RPMI7951 (cell line): ENCODE data around the gene TNFRSF18. TPM values are rescaled to one million over a fixed set of nuclear protein-coding genes. Genes with fewer than 3 reads are reported as not detected.

Experiments
- DNase-seq: peaks from one replicate; pipeline ENCODE4 v3.0.0-alpha.2; 2012; ENCODE audit warnings: low read depth
- total RNA-seq: library from RNA; depleted of rRNA; stranded (reverse); fragments of >200 nt; shearing (Covaris generic); gene quantifications from 2 replicates; pipeline ENCODE4 v1.2.3, GENCODE V29; 2014

The TNFRSF18 gene
- total RNA-seq, 1 experiment from 2014 or later = not detected

DNA sequence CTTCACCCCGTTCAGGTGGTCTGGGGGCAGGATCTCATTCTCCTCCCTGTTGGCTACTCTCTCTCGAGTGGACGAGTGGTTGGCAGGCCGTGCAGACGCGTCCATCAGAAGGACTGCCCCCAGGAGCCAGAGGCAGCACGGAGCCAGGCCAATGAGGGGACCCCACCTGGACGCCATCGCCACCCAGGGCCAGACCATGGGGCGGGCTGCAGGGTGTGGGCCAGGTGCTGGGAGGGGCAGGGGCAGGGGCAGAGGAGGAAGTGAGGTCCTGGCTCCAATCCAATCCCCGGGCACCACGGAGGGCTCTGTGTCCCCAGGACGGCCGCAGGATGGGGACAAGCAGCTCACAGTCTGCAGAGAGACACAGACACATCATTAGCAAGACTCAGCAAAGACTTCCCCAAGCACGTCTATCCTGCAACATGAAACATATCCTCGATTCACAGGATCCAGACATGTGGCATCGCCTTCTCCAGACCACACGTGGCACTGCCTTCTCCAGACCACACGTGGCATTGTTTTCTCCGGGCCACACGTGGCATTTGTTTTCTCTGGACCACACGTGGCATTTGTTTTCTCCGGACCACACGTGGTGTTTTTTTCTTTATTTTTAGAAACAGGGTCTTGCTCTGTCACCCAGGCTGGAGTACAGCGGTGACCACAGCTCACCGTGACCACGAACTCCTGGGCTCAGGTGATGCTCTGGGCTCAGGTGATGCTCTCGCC lies 22.4 kb upstream of the TNFRSF18 start:
- no peak for DNase-seq

DNA sequence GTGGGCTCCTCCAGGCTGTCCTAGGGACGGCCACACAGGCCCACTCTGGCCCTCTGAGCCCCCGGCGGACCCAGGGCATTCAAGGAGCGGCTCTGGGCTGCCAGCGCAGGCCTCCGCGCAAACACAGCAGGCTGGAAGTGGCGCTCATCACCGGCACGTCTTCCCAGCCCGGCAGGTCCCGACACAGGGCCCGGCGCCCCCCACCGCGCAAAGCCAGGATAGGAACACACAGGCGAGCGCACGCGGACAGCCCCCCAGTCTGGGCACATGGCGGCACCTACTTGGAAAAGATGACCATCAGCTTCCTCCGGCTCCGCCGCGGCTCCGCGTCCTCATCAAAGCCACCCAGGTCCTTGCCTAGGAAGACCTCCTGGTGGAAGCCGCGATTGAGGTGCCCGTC lies 21.8 kb upstream of the TNFRSF18 start:
- DNase-seq = no peak

DNA sequence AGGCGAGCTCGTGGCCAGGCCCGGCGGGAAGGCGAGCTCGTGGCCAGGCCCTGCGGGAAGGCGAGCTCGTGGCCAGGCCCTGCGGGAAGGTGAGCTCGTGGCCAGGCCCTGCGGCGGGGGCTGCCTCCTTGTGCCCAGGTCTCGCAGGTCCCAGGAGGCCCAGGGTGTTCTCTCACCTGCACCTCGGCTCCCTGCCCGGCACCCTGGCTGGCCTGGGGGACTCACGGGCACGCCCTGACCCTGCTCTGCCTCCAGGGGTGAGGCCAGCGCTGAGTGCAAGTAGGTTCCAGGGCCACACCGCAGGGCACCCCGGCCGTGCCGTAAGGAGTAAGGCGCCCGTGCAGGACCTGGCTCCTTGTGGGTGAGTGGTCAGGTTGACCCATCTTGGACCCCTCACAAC lies 21.0 kb upstream of the TNFRSF18 start:
- DNase-seq = no peak

DNA sequence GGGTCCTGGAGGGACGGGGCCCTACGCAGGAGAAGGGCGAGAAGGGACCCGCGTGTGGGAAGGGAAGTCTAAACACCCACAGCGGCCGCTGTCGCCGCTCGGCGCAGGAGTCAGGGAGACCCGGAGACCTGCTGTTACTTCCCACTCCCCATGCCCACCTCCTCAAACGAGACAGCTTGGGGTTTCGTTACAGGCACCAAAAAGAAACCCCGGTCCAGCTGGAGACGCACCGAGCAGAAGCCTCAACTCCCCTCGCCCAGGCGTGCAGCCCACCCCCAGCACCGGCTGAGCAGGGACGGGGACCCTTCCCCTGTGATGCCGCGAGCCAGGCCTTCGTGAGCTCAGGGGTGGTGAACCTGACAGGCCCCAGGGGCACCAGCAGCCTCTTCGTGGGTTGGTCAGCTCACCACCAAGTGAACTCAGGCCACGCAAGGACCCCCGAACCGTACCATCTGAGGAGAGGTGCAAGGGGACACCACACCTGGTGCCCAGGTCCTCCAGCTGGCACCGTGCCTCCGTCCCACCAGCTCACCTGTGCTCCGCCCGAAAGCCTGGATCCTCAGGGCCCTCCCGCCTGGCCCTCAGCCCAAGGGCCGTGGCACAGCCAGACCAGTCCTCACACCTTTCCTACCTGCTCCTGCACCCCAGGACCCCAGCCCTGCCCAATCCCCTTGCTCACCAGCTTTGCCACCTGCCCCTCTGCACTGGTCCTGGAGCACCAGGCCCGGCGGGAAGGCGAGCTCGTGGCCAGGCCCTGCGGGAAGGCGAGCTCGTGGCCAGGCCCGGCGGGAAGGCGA lies 20.4 kb upstream of the TNFRSF18 start:
- no peak for DNase-seq

DNA sequence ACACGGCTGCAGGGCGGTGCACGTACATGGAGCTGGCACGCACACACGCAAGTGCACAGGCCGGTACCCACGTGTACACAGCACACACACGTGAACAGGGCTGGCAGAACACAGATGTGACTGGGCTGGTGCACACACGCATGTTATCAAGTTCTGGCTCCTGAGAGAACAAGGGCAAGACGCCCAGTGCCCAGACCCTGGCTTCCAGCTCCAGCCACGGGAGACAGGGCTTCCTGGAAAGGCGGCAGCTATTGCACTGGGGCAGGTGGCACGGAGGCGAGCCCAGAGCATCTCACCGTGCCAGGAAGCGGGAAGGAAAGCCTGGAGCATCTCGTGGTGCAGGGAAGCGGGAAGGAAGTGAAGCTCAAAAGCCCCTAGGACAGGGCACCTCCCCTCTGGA lies 19.5 kb upstream of the TNFRSF18 start:
- no peak for DNase-seq

DNA sequence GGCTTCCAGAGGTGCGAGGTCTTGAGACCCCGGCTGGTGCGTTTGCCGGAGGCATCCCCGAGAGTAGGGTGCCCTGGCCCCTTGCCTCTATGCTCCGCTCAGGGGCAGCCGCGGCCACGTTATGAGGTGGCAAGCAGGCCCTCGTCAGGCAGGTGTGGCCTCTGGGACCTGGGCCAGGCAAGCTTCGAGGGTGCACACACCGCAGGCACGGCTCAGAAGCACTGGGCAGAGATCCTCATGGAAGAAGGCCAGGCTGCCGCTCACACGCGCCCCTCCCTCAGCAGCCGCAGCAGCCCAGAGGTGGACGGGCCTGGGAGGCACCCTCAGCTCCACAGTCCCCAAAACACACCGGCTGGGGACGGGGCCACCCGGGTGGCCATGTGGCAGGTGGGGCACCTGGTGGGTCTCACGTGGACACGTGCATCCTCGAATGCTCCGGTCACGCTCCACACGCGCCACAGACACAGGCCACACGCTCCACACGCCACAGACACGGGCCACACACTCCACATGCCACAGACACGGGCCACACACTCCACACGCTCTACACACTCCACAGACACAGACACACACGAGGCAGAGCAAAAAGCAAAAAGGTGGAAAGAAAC lies 18.9 kb upstream of the TNFRSF18 start:
- no peak for DNase-seq

DNA sequence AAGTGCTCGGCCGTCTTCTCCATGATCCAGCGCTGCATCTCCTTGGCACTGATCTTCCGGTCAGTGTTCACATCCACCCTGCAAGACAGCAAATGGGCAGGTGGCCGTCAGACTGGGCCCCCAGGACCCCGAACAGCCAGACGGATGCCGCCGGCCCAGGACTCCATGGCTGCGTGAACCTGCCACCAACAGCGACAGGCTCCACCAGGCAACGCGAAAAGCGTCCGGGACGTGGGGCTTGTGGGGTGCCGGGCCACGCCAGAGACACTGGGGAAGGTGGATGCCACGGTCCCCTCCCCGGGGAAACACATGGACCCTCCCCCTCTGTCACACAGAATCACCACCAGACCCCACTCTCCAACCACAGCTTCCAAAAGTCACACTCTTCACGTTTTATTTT lies 17.5 kb upstream of the TNFRSF18 start:
- no peak for DNase-seq

DNA sequence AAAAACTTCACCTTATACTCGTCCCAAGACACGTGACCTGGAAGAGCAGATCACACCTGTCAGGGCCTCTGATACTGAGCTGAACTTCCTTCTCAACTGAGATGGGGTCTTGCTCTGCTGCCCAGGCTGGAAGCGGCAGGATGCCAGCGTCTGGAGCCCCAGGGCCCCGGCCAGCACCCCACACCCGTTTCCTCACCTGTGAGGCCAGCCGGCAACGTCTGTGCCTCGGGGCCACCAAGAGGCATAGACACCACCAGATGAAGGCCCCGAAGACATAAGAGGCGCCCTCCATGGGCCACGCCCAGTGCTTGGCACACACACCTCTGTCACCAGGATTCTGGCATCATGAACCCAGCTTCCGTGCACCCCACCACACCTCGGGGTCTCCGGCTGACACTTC lies 16.9 kb upstream of the TNFRSF18 start:
- DNase-seq = no peak

DNA sequence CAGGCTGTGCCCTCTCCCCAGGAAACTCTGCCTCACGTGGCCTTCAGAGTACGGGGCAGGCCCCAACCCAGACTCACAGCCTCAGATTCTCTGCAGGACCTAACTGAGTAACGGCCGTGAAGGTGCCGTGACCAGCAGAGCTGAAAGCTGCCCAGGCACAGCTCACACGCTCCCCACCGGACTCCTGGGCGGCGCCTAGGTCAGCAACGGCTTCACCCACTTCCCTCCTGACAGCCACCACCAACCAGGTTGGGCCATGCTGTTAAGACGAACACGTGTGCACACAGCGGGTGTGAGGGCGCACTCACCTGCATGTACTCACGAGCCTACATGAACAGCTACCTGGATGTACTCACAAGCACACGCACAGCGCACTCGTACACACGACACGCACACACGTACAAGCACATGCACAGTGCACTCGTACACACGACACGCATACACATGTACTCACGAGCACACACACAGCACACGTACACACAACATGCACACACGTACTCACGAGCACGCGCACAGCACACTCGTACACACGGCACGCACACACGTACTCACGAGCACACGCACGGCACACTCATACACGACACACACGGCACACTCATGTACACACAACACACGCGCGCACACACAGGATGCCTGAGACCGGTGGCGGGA lies 16.3 kb upstream of the TNFRSF18 start:
- no peak for DNase-seq

DNA sequence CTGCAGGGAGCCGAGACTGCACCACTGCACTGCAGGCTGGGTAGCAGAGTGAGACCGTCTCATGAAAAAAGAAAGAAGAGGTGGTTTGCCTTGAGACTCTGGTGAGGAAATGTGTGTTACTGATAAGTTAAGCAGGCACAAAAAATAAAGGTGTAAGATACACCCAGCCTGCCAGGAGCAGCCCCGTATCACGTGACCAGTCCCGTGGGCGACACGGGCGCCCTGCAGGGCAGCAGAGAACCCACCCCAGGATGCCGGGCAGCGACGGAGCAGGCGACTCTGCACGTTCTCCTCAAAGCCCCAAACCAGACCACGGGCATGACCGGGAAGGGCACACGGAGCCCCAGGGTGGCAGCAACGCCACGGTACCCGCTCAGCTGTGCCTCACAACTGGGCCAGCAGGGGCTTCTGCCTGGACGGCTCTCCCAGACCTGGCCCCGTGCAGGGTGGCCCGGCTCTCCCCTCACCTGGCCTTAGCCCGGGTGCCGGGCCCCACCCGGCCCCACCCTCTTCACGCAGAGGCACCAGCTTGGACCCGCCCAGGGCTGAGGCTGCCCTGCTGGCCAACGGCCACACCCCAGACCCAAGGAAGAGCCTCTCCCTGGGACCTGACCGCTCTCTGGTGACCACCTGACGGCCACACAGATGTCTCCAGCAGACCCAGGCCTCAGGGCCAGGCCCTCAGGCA lies 15.6 kb upstream of the TNFRSF18 start:
- DNase-seq = no peak

DNA sequence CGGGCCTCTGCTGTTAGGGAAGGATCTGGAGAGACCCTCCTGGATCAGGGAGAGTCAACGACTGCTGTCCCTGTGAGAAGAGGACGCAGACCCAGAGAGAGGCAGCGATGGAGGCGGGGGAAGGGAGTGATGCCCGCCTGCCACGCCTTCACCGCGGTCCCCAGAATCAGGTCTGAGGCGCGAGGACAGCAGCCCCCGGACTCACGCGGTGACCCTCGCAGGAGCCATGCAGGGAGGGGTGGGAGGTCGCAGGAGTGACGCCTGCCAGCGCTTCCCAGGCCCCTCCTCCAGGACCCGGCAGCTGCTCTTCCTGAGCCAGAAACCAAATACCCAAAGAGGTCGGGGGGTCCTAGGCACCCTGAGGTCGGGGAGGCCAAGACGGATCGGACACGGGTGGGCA lies 13.8 kb upstream of the TNFRSF18 start:
- no peak for DNase-seq

DNA sequence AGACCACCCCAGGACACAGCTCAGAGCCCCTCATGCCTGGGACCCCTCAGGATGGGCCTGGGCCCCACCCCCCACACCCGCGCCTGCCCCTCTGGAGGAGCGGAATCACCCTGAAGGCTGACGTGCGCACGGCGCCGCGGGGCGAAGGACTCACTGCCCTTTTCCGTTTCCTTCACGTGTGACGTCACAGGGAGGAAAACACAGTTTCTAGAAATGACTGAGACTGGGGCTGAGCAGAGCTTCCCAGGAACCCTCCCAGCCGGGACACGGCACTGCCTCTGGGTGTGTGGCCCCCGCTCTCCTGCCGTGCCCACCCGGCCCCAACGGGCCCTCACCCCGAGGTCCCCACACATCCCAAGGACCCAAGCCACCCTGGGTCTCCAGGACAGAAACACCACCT lies 12.9 kb upstream of the TNFRSF18 start:
- DNase-seq = no peak

DNA sequence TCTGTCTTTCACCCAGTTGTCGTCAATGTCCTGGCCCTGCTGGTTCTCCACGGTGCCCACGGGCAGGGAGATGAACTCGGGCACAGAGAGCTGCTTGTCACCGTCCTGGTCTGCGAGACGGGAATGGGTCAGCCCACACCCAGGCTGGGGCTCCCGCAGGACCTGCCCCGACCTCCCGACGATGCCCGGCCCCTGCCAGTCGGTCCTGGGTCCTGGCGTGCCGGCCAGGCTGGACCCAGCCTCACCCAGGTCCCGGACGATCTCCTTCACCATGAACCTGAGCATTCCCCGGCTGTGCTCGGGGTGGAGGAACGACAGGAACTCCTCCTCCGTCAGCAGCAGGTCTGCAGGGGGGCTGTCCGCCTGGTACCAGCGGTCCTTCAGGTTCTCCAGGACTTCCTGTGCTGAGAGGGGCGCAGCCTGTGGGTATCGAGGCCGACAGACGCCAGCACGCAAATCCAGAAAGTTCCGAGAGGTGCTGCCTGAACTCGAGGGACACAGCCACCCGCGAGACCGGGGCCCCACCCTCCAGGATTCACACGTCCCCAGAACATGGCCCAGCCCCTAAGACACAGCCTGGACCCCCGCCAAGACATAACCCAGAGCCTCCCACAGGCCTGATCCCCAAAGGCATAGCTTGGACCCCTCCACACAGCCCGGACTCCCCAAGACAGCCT lies 12.3 kb upstream of the TNFRSF18 start:
- no peak for DNase-seq

DNA sequence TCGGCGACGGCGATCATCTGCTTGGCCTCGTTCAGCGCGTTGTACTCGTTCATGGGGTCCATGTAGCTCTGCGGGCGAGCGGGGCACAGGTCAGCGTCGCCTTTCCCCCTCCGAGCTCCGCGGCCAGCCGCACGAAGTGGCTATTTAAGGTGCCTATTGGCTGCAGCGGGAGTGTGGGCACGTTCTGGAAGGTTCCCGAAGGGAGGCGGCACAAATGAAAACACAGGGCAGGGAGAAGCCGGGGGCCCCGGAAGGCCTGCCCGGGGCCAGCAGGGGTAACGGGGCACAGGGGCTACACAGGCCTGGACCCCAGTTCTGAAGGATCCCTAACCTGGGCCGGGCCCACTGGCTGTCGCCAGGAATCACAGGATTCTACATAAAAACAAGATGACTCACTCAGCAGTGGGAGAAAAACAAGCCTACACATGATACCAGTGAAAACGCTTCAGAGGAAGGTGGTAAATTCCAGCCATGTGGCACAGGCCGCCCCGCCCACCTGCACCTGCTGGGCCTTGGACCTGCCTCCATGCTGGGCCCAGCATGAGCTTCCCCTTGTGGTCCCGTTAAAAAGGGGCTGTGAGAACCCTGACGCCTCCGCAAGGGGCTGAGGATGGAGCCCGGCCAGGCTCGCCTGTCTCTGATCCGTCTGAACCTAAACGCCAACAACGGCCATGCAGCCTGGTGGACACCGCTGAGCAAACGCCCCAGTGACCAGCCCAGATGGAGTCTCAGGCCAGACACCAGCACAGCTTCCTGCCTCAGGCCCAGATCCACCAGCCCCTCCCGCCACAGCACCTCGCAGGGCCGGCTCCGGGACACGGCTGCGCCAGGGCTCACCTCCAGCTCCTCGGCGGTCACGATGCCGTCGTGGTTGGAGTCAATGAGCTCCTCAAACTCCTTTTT lies 11.5 kb upstream of the TNFRSF18 start:
- no peak for DNase-seq

DNA sequence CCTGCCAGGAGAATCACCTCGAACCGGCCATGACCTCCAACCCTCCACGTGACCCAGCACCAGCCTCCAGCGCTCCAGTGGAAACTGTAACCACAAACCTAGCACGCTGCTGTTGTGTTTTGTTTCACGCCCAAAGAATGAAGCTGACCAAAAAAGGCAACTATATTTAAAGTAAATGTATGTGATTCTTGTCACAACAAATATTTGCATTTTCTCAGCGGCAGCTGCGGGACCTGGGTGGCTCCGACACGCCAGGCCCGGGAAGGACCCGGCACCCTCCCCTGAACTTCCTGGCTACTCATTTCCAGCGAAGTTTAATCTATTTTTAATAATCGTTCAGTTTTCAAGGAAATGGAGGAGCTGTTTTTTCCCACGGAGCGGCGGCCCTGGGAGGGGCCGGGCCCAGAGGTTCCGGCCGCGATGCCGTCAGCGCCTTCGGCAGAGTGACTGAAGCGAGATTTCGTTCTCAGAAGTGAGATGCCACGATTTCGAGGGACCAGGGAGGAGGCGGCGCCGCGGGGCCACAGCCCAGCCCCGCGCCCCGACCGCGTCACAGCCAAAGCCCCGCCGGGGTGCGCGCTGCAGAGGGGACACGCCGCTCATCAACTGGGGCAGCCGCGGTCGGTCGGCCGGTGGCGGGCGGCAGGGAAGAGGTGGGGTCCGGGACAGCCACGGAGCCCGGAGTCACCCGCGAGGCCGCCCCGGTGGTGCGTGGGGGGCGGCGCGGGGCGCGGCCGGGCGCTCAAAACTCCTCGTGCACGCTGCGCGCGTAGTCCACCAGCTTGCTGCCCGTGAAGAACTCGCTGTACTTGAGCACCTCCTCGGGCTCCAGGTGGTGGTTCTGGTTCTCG lies 10.6 kb upstream of the TNFRSF18 start:
- DNase-seq = no peak

DNA sequence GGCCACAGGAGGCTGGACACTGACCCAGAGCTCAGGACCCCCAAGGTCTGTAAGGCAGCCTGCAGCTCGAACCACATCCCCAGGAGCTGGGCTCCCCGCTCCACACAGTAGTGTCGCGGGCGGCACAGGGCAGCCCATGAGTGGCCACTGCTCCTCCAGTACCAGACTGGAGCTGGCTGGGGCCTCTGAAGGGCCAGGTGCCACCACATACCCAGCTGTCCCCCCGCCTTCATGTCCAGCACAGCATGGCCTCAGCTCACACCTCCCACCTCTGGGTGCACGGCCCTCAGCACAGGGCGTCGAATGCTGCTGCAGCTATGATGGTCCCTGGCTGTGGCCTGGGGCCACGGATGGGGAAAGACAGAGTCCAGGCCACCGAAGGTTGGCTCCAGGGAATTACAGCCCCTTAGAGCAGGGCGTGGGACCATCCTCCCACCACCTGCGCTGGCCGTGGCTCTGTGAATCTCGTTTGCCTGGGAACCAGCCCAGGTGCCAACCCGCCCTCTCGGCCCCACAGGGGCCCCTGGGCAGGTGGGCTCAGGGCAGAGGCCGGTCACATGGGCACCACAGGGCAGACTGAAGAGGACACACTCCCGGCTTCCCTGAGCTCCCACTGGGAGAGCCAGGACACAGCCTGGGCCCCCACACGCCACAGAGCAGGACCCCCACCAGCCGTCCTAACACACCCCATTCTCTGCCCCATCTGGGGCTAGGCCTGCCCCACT lies 9.7 kb upstream of the TNFRSF18 start:
- DNase-seq = no peak

DNA sequence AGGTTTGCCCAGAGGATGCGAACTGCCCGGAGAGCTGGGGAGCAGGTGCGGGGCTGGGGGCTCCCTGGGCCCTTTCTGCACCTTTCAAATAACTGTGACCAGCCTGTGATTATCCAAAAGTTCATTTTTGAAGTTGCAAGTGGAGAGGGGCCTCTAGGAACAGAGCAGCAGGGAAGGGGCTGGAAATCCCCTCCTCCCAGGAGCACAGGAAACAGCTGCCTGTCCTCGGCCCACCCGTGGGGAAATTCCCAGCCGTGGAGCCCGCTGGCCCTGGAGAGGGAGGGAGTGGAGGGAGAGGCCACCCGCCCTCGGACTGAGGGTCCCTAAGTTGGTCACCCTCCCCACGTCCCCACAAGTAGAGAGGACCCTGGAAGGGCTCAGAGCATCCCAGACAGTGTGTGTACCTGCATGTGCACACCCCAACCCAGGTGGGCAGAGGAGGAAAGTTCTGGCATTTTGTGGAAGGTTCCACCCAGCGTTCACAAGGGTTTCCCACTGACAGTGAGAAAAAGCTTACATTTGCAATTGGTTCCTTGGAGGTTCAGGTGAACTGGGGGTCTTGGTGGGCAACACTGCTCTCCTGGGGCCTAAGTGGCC lies 8.8 kb upstream of the TNFRSF18 start:
- DNase-seq = no peak
